KMS-11 (cell line): ENCODE results near the gene MRPS24.

Source experiments
- H2AFZ ChIP-seq: fragments of 200-600 bp; sonication (generic); 2 replicates; pipeline ENCODE4 v1.6.1; 2016; ENCODE audit warnings: antibody characterized with exemption, mixed run types, low read depth
- H3K27ac ChIP-seq: fragments of 200-600 bp; sonication (generic); 2 replicates; pipeline ENCODE4 v1.6.1; 2016; ENCODE audit warnings: mild to moderate bottlenecking, mixed run types
- H3K27me3 ChIP-seq: fragments of 200-600 bp; sonication (generic); 2 replicates; pipeline ENCODE4 v1.6.1; 2017; ENCODE audit warnings: mild to moderate bottlenecking, low read depth, mixed run types, moderate library complexity; ENCODE audit not compliant: insufficient read depth
- H3K36me3 ChIP-seq: fragments of 200-600 bp; sonication (generic); 2 replicates; pipeline ENCODE4 v1.6.1; 2017; ENCODE audit warnings: mild to moderate bottlenecking, mixed run types; ENCODE audit not compliant: insufficient read depth
- H3K4me1 ChIP-seq: fragments of 200-600 bp; sonication (generic); 2 replicates; pipeline ENCODE4 v1.6.1; 2016; ENCODE audit warnings: mild to moderate bottlenecking, low read depth, mixed run types; ENCODE audit not compliant: poor library complexity, severe bottlenecking
- H3K4me2 ChIP-seq: fragments of 200-600 bp; sonication (generic); 2 replicates; pipeline ENCODE4 v1.7.0; 2016; ENCODE audit warnings: mild to moderate bottlenecking, mixed run types
- H3K4me3 ChIP-seq: fragments of 200-600 bp; sonication (generic); IDR thresholded peaks from 2 replicates; pipeline ENCODE4 v1.6.1; 2017; ENCODE audit warnings: low read depth, low read length, mixed read lengths; ENCODE audit not compliant: insufficient read depth
- H3K79me2 ChIP-seq: fragments of 200-600 bp; sonication (generic); 2 replicates; pipeline ENCODE4 v1.6.1; 2016; ENCODE audit warnings: low read depth, mixed run types; ENCODE audit not compliant: insufficient read depth
- H3K9ac ChIP-seq: fragments of 200-600 bp; sonication (generic); 2 replicates; pipeline ENCODE4 v1.6.1; 2016; ENCODE audit warnings: mild to moderate bottlenecking, mixed run types
- H4K20me1 ChIP-seq: fragments of 200-600 bp; sonication (generic); 2 replicates; pipeline ENCODE4 v1.6.1; 2016; ENCODE audit warnings: mild to moderate bottlenecking, mixed run types; ENCODE audit not compliant: insufficient read depth
- CTCF ChIP-seq: fragments of 200-600 bp; sonication (generic); conservative IDR thresholded peaks from 2 replicates; pipeline ENCODE4 v1.6.1; 2017; ENCODE audit warnings: low read depth, mild to moderate bottlenecking, antibody characterized with exemption, low read length, moderate library complexity, mixed read lengths

MRPS24 gene

GRCh38 chr7:43851805-43852204 lies 17.5 kb downstream of the MRPS24 start:
- H3K36me3 ChIP-seq: no peaks in the 10 kb centered on the region
- no peaks in the 10 kb centered on the region for H4K20me1 ChIP-seq
- H3K4me3 ChIP-seq: no peak overlapping the region
- peak overlapping the region; percentile 52; the same call in 1 of the 2 replicates for H3K27ac ChIP-seq
- TF ChIP-seq CTCF: no peak
- peak overlapping the region; percentile 10; the same call in 1 of the 2 replicates for H2AFZ ChIP-seq
- no peaks in the 10 kb centered on the region for H3K79me2 ChIP-seq
- H3K4me2 ChIP-seq: peak overlapping the region; percentile 47; the same call in 1 of the 2 replicates
- H3K4me1 ChIP-seq: peaks cover 52% of the 10 kb centered on the region
- no peak overlapping the region for H3K9ac ChIP-seq
- H3K27me3 ChIP-seq: no peaks in the 10 kb centered on the region

GRCh38 chr7:43850348-43851116 lies 18.8 kb downstream of the MRPS24 start:
- Histone ChIP-seq H3K27me3 (no peaks in the 10 kb centered on the region), H3K4me1 (peaks cover 55% of the 10 kb centered on the region), H3K4me2 (peak overlapping the region; percentile 47), H3K36me3 (no peaks in the 10 kb centered on the region), H2AFZ (peak overlapping the region; percentile 15; the same call in 1 of the 2 replicates), H3K9ac (no peak overlapping the region), H3K79me2 (no peaks in the 10 kb centered on the region), H3K4me3 (no peak overlapping the region), H4K20me1 (no peaks in the 10 kb centered on the region), H3K27ac (peak overlapping the region; percentile 52)
- no peak for TF ChIP-seq CTCF

GRCh38 chr7:43849047-43849446 lies 20.3 kb downstream of the MRPS24 start:
- Histone ChIP-seq H3K4me1 (peaks cover 55% of the 10 kb centered on the region), H4K20me1 (no peaks in the 10 kb centered on the region), H3K36me3 (no peaks in the 10 kb centered on the region), H2AFZ (no peak overlapping the region), H3K27me3 (no peaks in the 10 kb centered on the region), H3K79me2 (no peaks in the 10 kb centered on the region), H3K4me3 (no peak overlapping the region), H3K9ac (no peak overlapping the region), H3K27ac (peak overlapping the region; percentile 52; the same call in 1 of the 2 replicates), H3K4me2 (0 out of 2 replicates have a peak overlapping the region, but pooled peaks have one; percentile 12)
- no peak for TF ChIP-seq CTCF

- H3K36me3 ChIP-seq: no peaks in the 10 kb centered on the region
- H4K20me1 ChIP-seq: no peaks in the 10 kb centered on the region
- no peak overlapping the region for H3K4me3 ChIP-seq
- H3K9ac ChIP-seq: no peak overlapping the region
- H3K27me3 ChIP-seq: no peaks in the 10 kb centered on the region
- H3K4me1 ChIP-seq: peaks cover 52% of the 10 kb centered on the region
- H3K79me2 ChIP-seq: no peaks in the 10 kb centered on the region
- H2AFZ ChIP-seq: no peak overlapping the region
- H3K4me2 ChIP-seq: no peak overlapping the region
- TF ChIP-seq CTCF: no peak
- H3K27ac ChIP-seq: no peak overlapping the region
These were observed 21.8 kb downstream of the MRPS24 start for GRCh38 chr7:43847496-43847895.
